NCI-H1417 (cell line): ENCODE results near the gene RSBN1L.
A peak's percentile ranks its signal among the peaks of the same experiment; 100 is the strongest.

ENCODE experiments used
- DNase-seq, 3 experiments: peaks; one replicate each; lab custom pipeline; 2025; lab: John Stamatoyannopoulos, UW

RSBN1L gene

GRCh38 chr7:77731716-77732115 lies 35.5 kb downstream of the RSBN1L start:
- no peak for DNase-seq

GRCh38 chr7:77734659-77735421 lies 38.6 kb downstream of the RSBN1L start:
- no peak for DNase-seq

- DNase-seq: no peak
Measured at GRCh38 chr7:77735457-77735856, 39.2 kb downstream of the RSBN1L start.

- DNase-seq: no peak
Measured at GRCh38 chr7:77736991-77737390, 40.7 kb downstream of the RSBN1L start.

- DNase-seq: no peak
Measured at GRCh38 chr7:77738382-77738781, 42.1 kb downstream of the RSBN1L start.

- DNase-seq: no peak
Measured at GRCh38 chr7:77738871-77739270, 42.6 kb downstream of the RSBN1L start.

GRCh38 chr7:77740257-77740656 lies 44.0 kb downstream of the RSBN1L start:
- DNase-seq: no peak

GRCh38 chr7:77743518-77743917 lies 47.3 kb downstream of the RSBN1L start:
- no peak for DNase-seq

- DNase-seq: no peak
Measured at GRCh38 chr7:77745746-77746145, 49.5 kb downstream of the RSBN1L start.

- DNase-seq: no peak
Measured at GRCh38 chr7:77746164-77746823, 50.0 kb downstream of the RSBN1L start.

- no peak for DNase-seq
Measured at GRCh38 chr7:77746824-77747165, 50.5 kb downstream of the RSBN1L start.

- DNase-seq: no peak
Measured at GRCh38 chr7:77747178-77747577, 50.9 kb downstream of the RSBN1L start.

- DNase-seq: no peak
Measured at GRCh38 chr7:77747718-77748117, 51.5 kb downstream of the RSBN1L start.

GRCh38 chr7:77752016-77752415 lies 55.8 kb downstream of the RSBN1L start:
- no peak for DNase-seq

GRCh38 chr7:77753173-77753572 lies 56.9 kb downstream of the RSBN1L start:
- peak; percentile 29 to 87 (median 46) for DNase-seq

- DNase-seq: no peak
Measured at GRCh38 chr7:77757589-77757988, 61.3 kb downstream of the RSBN1L start.

GRCh38 chr7:77759294-77759889 lies 63.1 kb downstream of the RSBN1L start:
- peak; percentile 54 to 81 (median 75) for DNase-seq

GRCh38 chr7:77760809-77761453 lies 64.7 kb downstream of the RSBN1L start:
- DNase-seq: no peak

- DNase-seq: no peak
Measured at GRCh38 chr7:77765481-77765880, 69.2 kb downstream of the RSBN1L start.

- DNase-seq: no peak
Measured at GRCh38 chr7:77765906-77766800, 69.9 kb downstream of the RSBN1L start.

- DNase-seq: no peak
Measured at GRCh38 chr7:77766801-77767605, 70.7 kb downstream of the RSBN1L start.
